HepG2 (cell line): ENCODE measurements around the gene BIRC6. TPM values are rescaled to one million over a fixed set of nuclear protein-coding genes. Genes with fewer than 3 reads are reported as not detected.

Experiments used
- AGO1 ChIP-seq: fragments of 200-400 bp; formaldehyde crosslinking; IDR thresholded peaks from 2 replicates; pipeline ENCODE4 v1.6.1; 2017; ENCODE audit warnings: mild to moderate bottlenecking, low read depth, low read length, moderate library complexity; ENCODE audit not compliant: poor library complexity, severe bottlenecking
- ATF3 ChIP-seq: sonication (generic); formaldehyde crosslinking; IDR thresholded peaks from 2 replicates; pipeline ENCODE4 v1.4.0; 2020; ENCODE audit warnings: missing genetic modification reagents
- ELK4 ChIP-seq: sonication (generic); formaldehyde crosslinking; IDR thresholded peaks from 2 replicates; pipeline ENCODE4 v1.9.0; 2021; ENCODE audit warnings: missing genetic modification reagents, borderline replicate concordance
- FOSL1 ChIP-seq: sonication (generic); formaldehyde crosslinking; IDR thresholded peaks from 2 replicates; pipeline ENCODE4 v1.9.0; 2021; ENCODE audit warnings: missing genetic modification reagents, borderline replicate concordance
- KAT8 ChIP-seq: IDR thresholded peaks from 2 replicates; pipeline ENCODE4 v1.6.1; 2016; ENCODE audit warnings: missing genetic modification reagents, missing compliant biosample characterization
- KDM1A ChIP-seq: IDR thresholded peaks from 2 replicates; pipeline ENCODE4 v1.6.1; 2016; ENCODE audit warnings: missing compliant biosample characterization
- NR0B2 ChIP-seq: sonication (generic); formaldehyde crosslinking; IDR thresholded peaks from 2 replicates; pipeline ENCODE4 v1.4.0; 2020; ENCODE audit warnings: mild to moderate bottlenecking, missing genetic modification reagents
- RFX1 ChIP-seq: fragments of 450-650 bp; IDR thresholded peaks from 2 replicates; pipeline ENCODE4 v1.6.1; 2017
- SIX4 ChIP-seq: sonication (generic); formaldehyde crosslinking; IDR thresholded peaks from 2 replicates; pipeline ENCODE4 v1.4.0; 2020; ENCODE audit warnings: missing genetic modification reagents
- THAP11 ChIP-seq: IDR thresholded peaks from 2 replicates; pipeline ENCODE4 v1.6.1; 2016; ENCODE audit warnings: missing biosample characterization, missing genetic modification reagents
- THRA ChIP-seq: sonication (generic); formaldehyde crosslinking; IDR thresholded peaks from 2 replicates; pipeline ENCODE4 v1.4.0; 2020; ENCODE audit warnings: missing genetic modification reagents, borderline replicate concordance
- ZBTB43 ChIP-seq: sonication (generic); formaldehyde crosslinking; conservative IDR thresholded peaks from 2 replicates; pipeline ENCODE4 v1.4.0; 2020; ENCODE audit warnings: missing genetic modification reagents
- ZC3H4 ChIP-seq: sonication (generic); formaldehyde crosslinking; IDR thresholded peaks from 2 replicates; pipeline ENCODE4 v1.4.0; 2020; ENCODE audit warnings: missing genetic modification reagents, borderline replicate concordance
- ZFX ChIP-seq: sonication (generic); formaldehyde crosslinking; IDR thresholded peaks from 2 replicates; pipeline ENCODE4 v1.4.0; 2020; ENCODE audit warnings: mild to moderate bottlenecking, low read depth, missing genetic modification reagents, moderate library complexity
- ZNF225 ChIP-seq: sonication (generic); formaldehyde crosslinking; IDR thresholded peaks from 2 replicates; pipeline ENCODE4 v1.4.0; 2020; ENCODE audit warnings: mild to moderate bottlenecking, missing genetic modification reagents
- ZNF251 ChIP-seq: sonication (generic); formaldehyde crosslinking; IDR thresholded peaks from 2 replicates; pipeline ENCODE4 v1.9.0; 2021; ENCODE audit warnings: mild to moderate bottlenecking, missing genetic modification reagents
- ZNF329 ChIP-seq: sonication (generic); formaldehyde crosslinking; IDR thresholded peaks from 2 replicates; pipeline ENCODE4 v1.9.0; 2021; ENCODE audit warnings: low read depth, mild to moderate bottlenecking, missing genetic modification reagents
- ZNF430 ChIP-seq: sonication (generic); formaldehyde crosslinking; IDR thresholded peaks from 2 replicates; pipeline ENCODE4 v1.9.0; 2021; ENCODE audit warnings: mild to moderate bottlenecking, missing genetic modification reagents
- ZNF558 ChIP-seq: sonication (generic); formaldehyde crosslinking; IDR thresholded peaks from 2 replicates; pipeline ENCODE4 v1.9.0; 2022; ENCODE audit warnings: mild to moderate bottlenecking, missing genetic modification reagents, borderline replicate concordance
- ZNF563 ChIP-seq: sonication (generic); formaldehyde crosslinking; IDR thresholded peaks from 2 replicates; pipeline ENCODE4 v1.8.0; 2022; ENCODE audit warnings: mild to moderate bottlenecking, moderate library complexity, missing genetic modification reagents
- polyA plus RNA-seq, 8 experiments: library from polyadenylated mRNA; depleted of rRNA in 3 of 8; stranded (reverse) in 7 of 8; unstranded in 1 of 8; fragments of >200 nt; fragmentation: Illumina TruSeq in 4 of 8; extraction: Trizol in 4 of 8; gene quantifications; 2 replicates each; pipeline versions ENCODE4 v1.2.1 to v1.2.3, GENCODE V29; 2011 to 2016; ENCODE audit warnings: low read depth in 4 of 8, missing spikeins in 1 of 8, mixed read lengths in 1 of 8; ENCODE audit not compliant: insufficient read depth in 1 of 8
- total RNA-seq, 5 experiments: library from RNA; depleted of rRNA; stranded (reverse); fragments of >200 nt; fragmentation: Illumina TruSeq; extraction: Trizol; gene quantifications; 2 replicates each; pipeline ENCODE4 v1.2.3, GENCODE V29; 2016; ENCODE audit warnings: low read depth in 1 of 5
- TF ChIP-seq, protein P1 (sequence below): sonication (generic); formaldehyde crosslinking; IDR thresholded peaks from 2 replicates; pipeline ENCODE4 v1.5.0; 2020; ENCODE audit warnings: mild to moderate bottlenecking, missing genetic modification reagents, moderate library complexity
- TF ChIP-seq, protein P2 (sequence below): sonication (generic); formaldehyde crosslinking; IDR thresholded peaks from 2 replicates; pipeline ENCODE4 v1.8.1; 2023; ENCODE audit warnings: missing genetic modification reagents, inconsistent platforms, borderline replicate concordance

Gene BIRC6
- total and polyA plus RNA-seq, 2 of the 13 experiments (the other 11 are each of a cell fraction or from before 2014, with no cell fraction given): 65.6 to 120 TPM

DNA sequence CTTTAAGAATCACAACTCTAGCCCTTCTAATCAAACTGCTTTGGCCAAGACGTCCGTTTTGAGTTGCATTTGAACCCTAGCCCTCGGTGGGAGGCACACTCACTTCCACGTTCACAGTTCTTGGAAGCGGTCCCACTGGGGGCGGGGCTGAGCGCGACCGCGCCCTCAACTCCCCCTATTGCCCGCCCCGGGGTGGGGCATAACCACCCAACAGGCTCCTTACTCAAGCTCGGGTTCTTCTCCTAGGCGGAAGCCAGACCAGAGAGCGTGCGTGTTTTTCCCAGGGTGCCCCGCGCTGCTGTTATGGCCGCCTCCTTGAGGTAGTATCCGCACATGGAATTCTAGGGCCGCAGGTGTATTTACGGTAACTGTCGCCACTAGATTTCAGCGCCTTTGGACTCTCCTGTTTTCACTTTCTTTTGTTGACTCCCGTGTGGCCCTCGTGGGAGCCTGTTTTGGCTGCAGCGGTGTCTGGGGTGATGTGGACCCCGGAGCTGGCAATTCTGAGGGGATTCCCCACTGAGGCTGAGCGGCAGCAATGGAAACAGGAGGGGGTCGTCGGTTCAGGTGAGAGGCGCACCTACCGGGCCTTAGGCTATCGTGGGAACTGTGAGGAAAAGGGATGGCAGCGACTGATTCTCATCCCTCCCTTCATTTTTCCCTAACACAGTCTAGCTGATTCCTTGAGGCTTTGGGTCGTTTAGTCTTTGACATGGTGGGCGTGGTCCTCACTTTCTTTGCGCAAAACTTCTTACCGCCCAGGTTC is 271.2 kb downstream of the BIRC6 start, which contains the start of gene TTC27 (continued):
- TF ChIP-seq, protein P1, sequence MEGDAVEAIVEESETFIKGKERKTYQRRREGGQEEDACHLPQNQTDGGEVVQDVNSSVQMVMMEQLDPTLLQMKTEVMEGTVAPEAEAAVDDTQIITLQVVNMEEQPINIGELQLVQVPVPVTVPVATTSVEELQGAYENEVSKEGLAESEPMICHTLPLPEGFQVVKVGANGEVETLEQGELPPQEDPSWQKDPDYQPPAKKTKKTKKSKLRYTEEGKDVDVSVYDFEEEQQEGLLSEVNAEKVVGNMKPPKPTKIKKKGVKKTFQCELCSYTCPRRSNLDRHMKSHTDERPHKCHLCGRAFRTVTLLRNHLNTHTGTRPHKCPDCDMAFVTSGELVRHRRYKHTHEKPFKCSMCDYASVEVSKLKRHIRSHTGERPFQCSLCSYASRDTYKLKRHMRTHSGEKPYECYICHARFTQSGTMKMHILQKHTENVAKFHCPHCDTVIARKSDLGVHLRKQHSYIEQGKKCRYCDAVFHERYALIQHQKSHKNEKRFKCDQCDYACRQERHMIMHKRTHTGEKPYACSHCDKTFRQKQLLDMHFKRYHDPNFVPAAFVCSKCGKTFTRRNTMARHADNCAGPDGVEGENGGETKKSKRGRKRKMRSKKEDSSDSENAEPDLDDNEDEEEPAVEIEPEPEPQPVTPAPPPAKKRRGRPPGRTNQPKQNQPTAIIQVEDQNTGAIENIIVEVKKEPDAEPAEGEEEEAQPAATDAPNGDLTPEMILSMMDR (CRISPR knock-in tag): peak; percentile 14; the same call in 1 of the 2 replicates
- TF ChIP-seq ZNF430 (CRISPR knock-in tag): peak; percentile 55; the same call in 1 of the 2 replicates
- TF ChIP-seq ELK4 (CRISPR knock-in tag): no peak
- TF ChIP-seq, protein P2, sequence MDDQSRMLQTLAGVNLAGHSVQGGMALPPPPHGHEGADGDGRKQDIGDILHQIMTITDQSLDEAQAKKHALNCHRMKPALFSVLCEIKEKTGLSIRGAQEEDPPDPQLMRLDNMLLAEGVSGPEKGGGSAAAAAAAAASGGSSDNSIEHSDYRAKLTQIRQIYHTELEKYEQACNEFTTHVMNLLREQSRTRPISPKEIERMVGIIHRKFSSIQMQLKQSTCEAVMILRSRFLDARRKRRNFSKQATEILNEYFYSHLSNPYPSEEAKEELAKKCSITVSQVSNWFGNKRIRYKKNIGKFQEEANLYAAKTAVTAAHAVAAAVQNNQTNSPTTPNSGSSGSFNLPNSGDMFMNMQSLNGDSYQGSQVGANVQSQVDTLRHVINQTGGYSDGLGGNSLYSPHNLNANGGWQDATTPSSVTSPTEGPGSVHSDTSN (CRISPR knock-in tag): peak; percentile 56; the same call in 1 of the 2 replicates
- TF ChIP-seq AGO1: peak; percentile 52
- TF ChIP-seq THRA (CRISPR knock-in tag): no peak
- TF ChIP-seq ZNF329 (CRISPR knock-in tag): 0 out of 2 replicates have a peak, but pooled peaks have one; percentile 21
- peak; percentile 88 for TF ChIP-seq THAP11 (CRISPR knock-in tag)
- no peak for TF ChIP-seq FOSL1
- TF ChIP-seq ZNF251: no peak
- peak; percentile 10; the same call in 1 of the 2 replicates for TF ChIP-seq SIX4 (CRISPR knock-in tag)
- TF ChIP-seq ZBTB43 (CRISPR knock-in tag): peak; percentile 7; the same call in 1 of the 2 replicates
- no peak for TF ChIP-seq ZC3H4 (CRISPR knock-in tag)
- no peak for TF ChIP-seq RFX1
- no peak for TF ChIP-seq KDM1A (CRISPR knock-in tag)
- TF ChIP-seq NR0B2 (CRISPR knock-in tag): peak; percentile 99; the same call in 1 of the 2 replicates
- no peak for TF ChIP-seq ZNF563 (CRISPR knock-in tag)
- no peak for TF ChIP-seq ZNF558
- TF ChIP-seq ZNF225 (CRISPR knock-in tag): no peak
- TF ChIP-seq ZFX: peak; percentile 95
- TF ChIP-seq KAT8 (CRISPR knock-in tag): peak; percentile 99
- no peak; the same call in 1 of the 2 replicates for TF ChIP-seq ATF3 (CRISPR knock-in tag)
